GM21576 (cell line): Measurements from ENCODE around the gene ZFP36.

Experiments
- ATAC-seq: cut with Tn5 transposase; IDR thresholded peaks from one replicate; pipeline ENCODE4 v1.9.1; 2021; ENCODE audit warnings: mild to moderate bottlenecking, moderate library complexity; ENCODE audit not compliant: unreplicated experiment

Gene ZFP36

GRCh38 chr19:39382991-39383828, 23.4 kb upstream of the ZFP36 start:
- ATAC-seq, result no peak

- ATAC-seq, result no peak
Measured at GRCh38 chr19:39384839-39385568, 21.6 kb upstream of the ZFP36 start.

- ATAC-seq, result no peak
Measured at GRCh38 chr19:39385629-39386411, 20.8 kb upstream of the ZFP36 start.

GRCh38 chr19:39386557-39386956, 20.1 kb upstream of the ZFP36 start:
- ATAC-seq, result no peak

- ATAC-seq, result no peak
Measured at GRCh38 chr19:39388657-39389056, 18.0 kb upstream of the ZFP36 start.

- no peak for ATAC-seq
Measured at GRCh38 chr19:39389631-39390414, 16.8 kb upstream of the ZFP36 start.

GRCh38 chr19:39390451-39390750, 16.2 kb upstream of the ZFP36 start:
- ATAC-seq, result no peak

GRCh38 chr19:39390751-39391437, 15.8 kb upstream of the ZFP36 start, which contains the start of the genes MED29 and PAF1:
MED29 (plus strand) TSS chr19:39391378; CDS start chr19:39391423, 45 bp downstream.
PAF1 (minus strand) TSS chr19:39391106; CDS start chr19:39390864, 242 bp downstream.
- peak; percentile 84 for ATAC-seq

- ATAC-seq, result peak; percentile 40
Measured at GRCh38 chr19:39397360-39398296, 9.0 kb upstream of the ZFP36 start.

- ATAC-seq, result no peak
Measured at GRCh38 chr19:39398297-39398864, 8.3 kb upstream of the ZFP36 start.

GRCh38 chr19:39399668-39400050, 7.0 kb upstream of the ZFP36 start:
- ATAC-seq, result no peak

GRCh38 chr19:39400061-39400460, 6.6 kb upstream of the ZFP36 start:
- no peak for ATAC-seq

- no peak for ATAC-seq
Measured at GRCh38 chr19:39401070-39401548, 5.5 kb upstream of the ZFP36 start.

GRCh38 chr19:39401549-39402345, 4.9 kb upstream of the ZFP36 start:
- ATAC-seq, result no peak

GRCh38 chr19:39402346-39403300, 4.0 kb upstream of the ZFP36 start:
- no peak for ATAC-seq
